Spleen (tissue), 11 donors: Measurements from ENCODE around the gene MYO16. TPM values are rescaled to one million over a fixed set of nuclear protein-coding genes. Genes with fewer than 3 reads are reported as not detected.

ENCODE experiments used
- DNase-seq: peaks from one replicate; pipeline ENCODE4 v3.0.0-alpha.2; 2020
- H3K27ac ChIP-seq, 8 donors: fragments of 200-600 bp; sonication (generic) in 7 of 8; 1 replicate in 4 of 8; 2 replicates in 4 of 8; pipeline versions ENCODE4 v1.5.0 to v1.8.0; 2016 to 2021; ENCODE audit warnings: inconsistent platforms in 4 of 8, mild to moderate bottlenecking in 4 of 8, moderate library complexity in 1 of 8
- H3K27me3 ChIP-seq, 7 donors: fragments of 200-600 bp; sonication (generic) in 6 of 7; replicated peaks in 1 of 7; 1 replicate in 4 of 7; 2 replicates in 3 of 7; pipeline versions ENCODE4 v1.5.0 to v1.8.0; 2016 to 2021; ENCODE audit warnings: inconsistent platforms in 3 of 7, mild to moderate bottlenecking in 1 of 7
- H3K36me3 ChIP-seq, 6 donors: fragments of 200-600 bp; sonication (generic) in 5 of 6; 1 replicate in 4 of 6; 2 replicates in 2 of 6; pipeline versions ENCODE4 v1.5.0 to v1.8.0; 2016 to 2021; ENCODE audit warnings: inconsistent platforms in 2 of 6
- H3K4me1 ChIP-seq, 6 donors: fragments of 200-600 bp; sonication (generic) in 5 of 6; 1 replicate in 3 of 6; 2 replicates in 3 of 6; pipeline versions ENCODE4 v1.5.0 to v1.8.0; 2016 to 2021; ENCODE audit warnings: inconsistent platforms in 3 of 6
- H3K4me3 ChIP-seq, 8 donors: fragments of 200-600 bp; sonication (generic) in 7 of 8; 1 replicate in 4 of 8; 2 replicates in 4 of 8; pipeline versions ENCODE4 v1.5.0 to v1.8.0; 2016 to 2021; ENCODE audit warnings: inconsistent platforms in 4 of 8, mild to moderate bottlenecking in 4 of 8, moderate library complexity in 2 of 8
- H3K9me3 ChIP-seq, 8 donors: fragments of 200-600 bp; sonication (generic) in 7 of 8; 1 replicate in 4 of 8; 2 replicates in 4 of 8; pipeline versions ENCODE4 v1.5.0 to v1.8.0; 2016 to 2021; ENCODE audit warnings: inconsistent platforms in 4 of 8
- CTCF ChIP-seq, 11 experiments: fragments of 200-600 bp in 7 of 11; fragments of 450-650 bp in 4 of 11; sonication (generic) in 4 of 11; IDR thresholded peaks in 8 of 11; conservative IDR thresholded peaks in 3 of 11; 1 replicate in 7 of 11; 2 replicates in 4 of 11; pipeline versions ENCODE4 v1.4.0 to v1.8.0; 2016 to 2021; ENCODE audit warnings: antibody characterized with exemption in 11 of 11, inconsistent platforms in 4 of 11, mild to moderate bottlenecking in 1 of 11
- POLR2A ChIP-seq, 3 donors: fragments of 450-650 bp; IDR thresholded peaks; one replicate each; pipeline ENCODE4 v1.5.1; 2017; ENCODE audit warnings: antibody characterized with exemption in 3 of 3, mild to moderate bottlenecking in 1 of 3
- POLR2AphosphoS5 ChIP-seq, 3 donors: sonication (generic); formaldehyde crosslinking; IDR thresholded peaks; one replicate each; pipeline ENCODE4 v1.5.1; 2017; ENCODE audit warnings: antibody characterized with exemption in 3 of 3
- WGBS, 5 donors: extraction: QIAGEN DNeasy Blood & Tissue Kit in 3 of 5; methylation state at CpG; one replicate each; pipeline versions ENCODE4 v1.1.5 to v1.1.7; 2013 to 2018; 5-methylcytosine and 5-hydroxymethylcytosine counted together
- intact Hi-C: fragments of 100-400 bp; cut with DNase I; formaldehyde crosslinking; loops from one replicate; pipeline ENCODE4 v1.15.0; 2023; ENCODE audit warnings: low total_unique reads
- polyA plus RNA-seq, 3 donors: library from polyadenylated mRNA; stranded (reverse); fragments of 200-250 nt; gene quantifications; one replicate each; pipeline ENCODE4 v1.2.1, GENCODE V29; 2013
- total RNA-seq, 7 donors: library from RNA; depleted of rRNA in 3 of 7; stranded (reverse); fragments of >200 nt in 3 of 7; fragmentation: NEBNext Ultra II Directional in 4 of 7; extraction: Animal tissue kit (Norgen Biotek cat#: 25700) in 4 of 7; gene quantifications; one replicate each; pipeline versions ENCODE4 v1.1.0 to v1.2.1, GENCODE V29; 2016 to 2021
- donor health status: healthy with polysubstance abuse.
- donor health status: DM: no; HTN: no; CAD: no; lungs with moderate emphysema.
- donor health status: DM: no; HTN: no; CAD: no.
- donor health status: Bipolar disorder and iron deficiency.
- donor health status: healthy.
- donor health status: DM: no; HTN: no; CAD: no.
- donor health status: DM: yes; HTN: yes; CAD: no.

The MYO16 gene
- total and polyA plus RNA-seq, 10 donors: 0.03 to 0.51 (median 0.26) TPM; not detected in 1

- no peaks in the 10 kb centered on the region for H3K4me1 ChIP-seq
- no peak overlapping the region for H3K27ac ChIP-seq
- no peak overlapping the region for H3K4me3 ChIP-seq
- H3K9me3 ChIP-seq: no peaks in the 10 kb centered on the region
- DNase-seq: no peak
- intact Hi-C loops: no loop called here
- H3K36me3 ChIP-seq: no peaks in the 10 kb centered on the region
- no peaks in the 10 kb centered on the region for H3K27me3 ChIP-seq
- TF ChIP-seq CTCF (IDR thresholded peaks at IDR 0.05 in 8 of 11, conservative IDR thresholded peaks at IDR 0.05 in 3 of 11): no peak
- no peak for TF ChIP-seq POLR2AphosphoS5 (IDR thresholded peaks at IDR 0.05)
- no peak for TF ChIP-seq POLR2A (IDR thresholded peaks at IDR 0.05)
- WGBS, 5 donors: 55 to 93% (median 61%) methylated on average over 1 of the region's 1 CpG
Observed at GRCh38 chr13:108760129-108760528, 130.7 kb downstream of the MYO16 start.

- H3K9me3 ChIP-seq: no peaks in the 10 kb centered on the region
- WGBS, 5 donors: 40 to 82% (median 48%) methylated on average over 3 of the region's 3 CpGs
- intact Hi-C loops: no loop called here
- no peak for TF ChIP-seq CTCF (IDR thresholded peaks at IDR 0.05 in 8 of 11, conservative IDR thresholded peaks at IDR 0.05 in 3 of 11)
- no peak for TF ChIP-seq POLR2A (IDR thresholded peaks at IDR 0.05)
- H3K36me3 ChIP-seq: no peaks in the 10 kb centered on the region
- H3K27me3 ChIP-seq: no peaks in the 10 kb centered on the region
- no peak overlapping the region for H3K4me3 ChIP-seq
- no peak overlapping the region for H3K27ac ChIP-seq
- DNase-seq: no peak
- no peaks in the 10 kb centered on the region for H3K4me1 ChIP-seq
Observed at GRCh38 chr13:108760541-108760940, 131.1 kb downstream of the MYO16 start.

- no peak overlapping the region for H3K27ac ChIP-seq
- WGBS, 5 donors: 64 to 91% (median 81%) methylated on average over 5 of the region's 5 CpGs
- no peaks in the 10 kb centered on the region for H3K36me3 ChIP-seq
- intact Hi-C loops: no loop called here
- H3K9me3 ChIP-seq: no peaks in the 10 kb centered on the region
- no peaks in the 10 kb centered on the region for H3K27me3 ChIP-seq
- no peak overlapping the region for H3K4me3 ChIP-seq
- TF ChIP-seq POLR2A (IDR thresholded peaks at IDR 0.05) (no peak), POLR2AphosphoS5 (IDR thresholded peaks at IDR 0.05) (no peak), CTCF (IDR thresholded peaks at IDR 0.05 in 8 of 11, conservative IDR thresholded peaks at IDR 0.05 in 3 of 11) (no peak)
- no peaks in the 10 kb centered on the region for H3K4me1 ChIP-seq
- no peak for DNase-seq
Observed at GRCh38 chr13:108768035-108768434, 138.6 kb downstream of the MYO16 start.

DNA sequence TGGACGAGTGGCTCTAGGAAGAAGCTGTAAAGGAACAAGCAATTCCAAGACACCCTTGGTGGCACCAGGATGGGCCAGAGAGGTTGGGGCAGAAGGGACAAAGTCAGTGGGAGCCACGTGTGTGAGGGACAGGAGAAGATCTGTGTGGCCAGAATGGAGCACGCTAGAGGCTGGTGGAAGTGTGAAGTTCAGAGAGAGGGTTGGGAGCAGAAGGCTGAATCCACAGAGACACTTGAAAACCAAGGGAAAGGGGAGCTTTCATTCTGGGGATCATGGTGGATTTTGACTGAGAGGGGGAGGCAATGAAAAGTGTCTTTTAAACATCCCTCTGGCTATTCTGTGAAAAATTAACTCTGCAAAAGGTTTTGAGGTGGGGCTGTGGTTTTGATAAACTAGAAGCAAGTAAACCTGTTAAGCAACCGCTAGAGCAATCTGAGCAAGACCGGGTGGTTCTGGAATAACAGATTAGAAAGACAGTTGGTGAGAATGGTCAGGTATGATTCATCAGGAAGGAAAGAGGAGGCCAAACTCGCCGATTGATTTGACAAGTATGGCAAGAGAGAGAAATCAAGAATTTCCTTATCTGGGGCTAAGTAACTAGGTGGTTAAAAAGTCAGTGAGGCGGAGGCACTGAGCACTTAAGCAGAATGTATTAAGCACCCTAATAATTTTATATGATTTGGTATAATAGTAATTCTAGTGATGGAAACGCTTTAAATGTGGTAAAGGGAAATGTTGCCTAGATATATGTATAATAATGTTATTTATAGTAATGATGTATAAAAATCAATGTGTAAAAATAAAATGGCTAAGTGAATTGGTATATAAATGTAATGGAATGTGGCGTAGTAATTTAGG, 140.0 kb downstream of the MYO16 start:
- Histone ChIP-seq H3K27ac (no peak overlapping the region), H3K9me3 (no peaks in the 10 kb centered on the region), H3K27me3 (no peaks in the 10 kb centered on the region), H3K4me1 (no peaks in the 10 kb centered on the region), H3K36me3 (no peaks in the 10 kb centered on the region), H3K4me3 (no peak overlapping the region)
- 67 to 81% (median 70%) methylated on average over 10 of the region's 10 CpGs for WGBS, 5 donors
- intact Hi-C loops: no loop called here
- DNase-seq: no peak
- no peak for TF ChIP-seq POLR2AphosphoS5 (IDR thresholded peaks at IDR 0.05)
- TF ChIP-seq CTCF (IDR thresholded peaks at IDR 0.05 in 8 of 11, conservative IDR thresholded peaks at IDR 0.05 in 3 of 11): no peak
- no peak for TF ChIP-seq POLR2A (IDR thresholded peaks at IDR 0.05)
